ENCODE data around the gene GDI2.

GDI2 gene

DNA sequence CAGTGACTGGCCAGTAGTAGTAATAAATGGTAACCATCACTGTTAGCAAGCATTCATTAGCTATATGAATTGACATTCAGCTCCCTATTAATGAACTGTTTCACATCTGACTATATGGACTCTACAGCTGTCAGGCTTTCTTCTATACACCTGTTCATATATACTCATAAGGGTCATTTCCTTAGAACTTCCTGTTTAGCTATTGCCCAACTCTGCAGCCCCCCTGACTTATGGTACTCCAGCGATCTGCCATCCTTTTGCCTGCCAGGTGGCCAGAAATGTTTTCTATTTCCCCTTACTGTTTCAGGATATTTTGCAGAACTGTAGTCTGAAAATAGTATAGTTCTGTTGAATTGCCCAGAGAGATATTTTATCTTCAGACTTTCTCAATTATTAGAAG lies 72.0 kb downstream of the GDI2 start:
- no peak for DNase-seq (ENCODE audit: low spot score)

DNA sequence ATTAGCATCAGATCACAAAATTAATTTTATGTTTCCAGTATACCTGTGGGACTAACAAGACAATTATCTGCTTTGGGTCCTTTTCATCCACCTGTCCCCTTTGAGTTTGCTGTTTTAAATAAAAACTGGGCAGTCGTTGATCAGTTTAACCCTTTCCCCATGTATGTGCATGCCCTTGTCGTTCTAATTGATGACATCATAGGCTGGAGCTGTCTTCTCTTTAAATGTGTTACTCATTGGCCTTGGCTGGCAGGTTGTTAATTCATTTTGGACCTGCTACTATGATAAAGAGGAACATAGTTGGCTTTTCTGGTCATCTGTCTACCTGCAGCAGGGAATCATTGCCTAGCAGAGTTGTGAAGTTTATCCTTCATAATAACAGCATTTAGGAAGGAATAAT lies 74.8 kb downstream of the GDI2 start:
- no peak for DNase-seq (ENCODE audit: low spot score)

DNA sequence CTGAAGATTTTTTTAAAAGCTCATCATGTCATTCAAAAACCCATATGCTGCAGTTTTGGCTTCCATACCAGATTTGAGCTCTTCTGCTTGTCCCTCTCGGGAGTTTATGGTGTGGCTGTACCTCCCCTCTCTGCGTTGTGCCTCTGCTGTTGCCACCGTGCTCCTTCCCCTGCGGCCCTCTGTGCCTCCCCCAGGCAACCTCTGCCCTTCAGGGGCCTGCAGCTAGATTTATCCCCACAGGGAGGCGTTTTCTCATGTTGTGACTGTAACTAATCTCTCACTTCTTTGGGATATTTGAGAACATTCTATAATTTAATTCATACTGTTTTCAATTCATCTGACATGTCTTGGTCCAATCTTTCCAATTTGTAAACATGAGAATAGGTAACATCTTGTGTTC lies 75.9 kb downstream of the GDI2 start:
- DNase-seq (ENCODE audit: low spot score) = no peak

DNA sequence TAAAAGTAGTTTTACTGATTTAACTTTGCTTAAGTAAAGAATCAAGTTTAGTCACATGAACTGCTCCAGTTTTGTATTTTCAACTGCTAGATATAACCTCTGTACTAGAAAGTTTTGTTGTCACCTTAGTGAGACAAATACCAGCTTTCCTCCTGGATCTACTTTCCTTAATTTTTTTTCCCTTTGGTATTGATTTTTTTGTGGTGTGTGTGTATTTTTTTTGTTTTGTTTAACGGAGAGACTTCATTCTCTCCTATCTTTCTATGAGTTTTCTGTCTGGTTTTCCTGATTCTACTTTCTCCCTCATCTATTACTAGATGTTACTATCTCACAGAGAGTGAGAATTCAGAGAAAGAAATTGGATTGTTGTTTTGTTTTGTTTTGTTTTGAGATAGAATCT lies 76.6 kb downstream of the GDI2 start:
- no peak for DNase-seq (ENCODE audit: low spot score)

DNA sequence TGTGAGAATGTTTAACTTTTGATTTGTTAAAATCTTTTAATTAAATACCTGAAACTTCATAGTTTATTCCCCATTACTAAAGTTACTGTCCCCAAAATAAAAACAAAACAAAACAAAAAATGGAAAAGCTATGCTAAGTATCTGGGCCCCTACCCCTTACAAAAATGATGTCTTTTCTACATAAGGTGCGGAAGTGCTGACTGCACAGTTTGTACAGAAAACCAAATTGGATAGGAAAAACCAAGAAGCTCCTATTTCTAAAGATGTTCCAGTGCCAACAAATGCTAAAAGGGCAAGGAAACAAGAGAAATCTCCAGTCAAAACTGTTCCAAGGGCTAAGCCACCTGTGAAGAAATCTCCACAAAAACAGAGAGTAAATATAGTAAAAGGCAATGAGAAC lies 78.1 kb downstream of the GDI2 start:
- DNase-seq (ENCODE audit: low spot score) = no peak

DNA sequence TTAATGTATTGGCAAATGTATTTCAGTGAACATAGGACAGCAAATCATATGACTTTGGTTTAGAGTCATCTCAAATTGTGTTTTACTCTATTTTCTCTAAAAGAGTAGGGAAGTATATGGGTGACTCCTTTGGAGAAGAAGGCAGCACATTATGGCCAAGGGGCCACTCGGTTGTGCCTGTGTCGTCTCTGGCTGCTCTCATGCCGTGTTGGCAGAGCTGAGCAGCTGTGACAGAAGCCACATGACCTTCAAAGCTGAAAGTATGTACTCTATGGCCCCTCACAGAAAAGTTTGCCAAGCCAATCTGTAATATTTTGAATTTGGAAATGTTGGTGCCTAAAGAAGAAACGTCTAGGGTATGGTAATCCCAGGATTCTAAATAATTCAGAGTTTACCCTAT lies 81.1 kb downstream of the GDI2 start:
- no peak for DNase-seq (ENCODE audit: low spot score)

DNA sequence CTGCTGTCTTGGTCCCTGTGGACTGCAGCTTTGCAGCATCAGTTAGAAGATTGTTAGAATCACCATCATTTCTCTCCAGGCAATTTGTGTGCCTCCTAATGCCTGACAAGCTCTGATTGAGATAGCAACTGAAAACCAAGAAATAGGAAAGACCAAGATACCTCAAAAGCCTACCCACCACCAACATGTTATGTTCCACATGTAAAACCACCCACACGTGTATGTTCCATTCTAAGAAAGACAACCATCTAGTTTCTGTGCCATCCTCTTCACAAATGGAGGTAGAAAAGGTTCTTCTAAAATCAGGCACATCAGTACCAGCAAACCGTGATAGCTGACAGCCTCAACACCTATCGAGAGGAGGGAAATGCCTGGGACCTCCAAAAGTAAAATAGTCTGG lies 81.7 kb downstream of the GDI2 start:
- DNase-seq (ENCODE audit: low spot score) = no peak

DNA sequence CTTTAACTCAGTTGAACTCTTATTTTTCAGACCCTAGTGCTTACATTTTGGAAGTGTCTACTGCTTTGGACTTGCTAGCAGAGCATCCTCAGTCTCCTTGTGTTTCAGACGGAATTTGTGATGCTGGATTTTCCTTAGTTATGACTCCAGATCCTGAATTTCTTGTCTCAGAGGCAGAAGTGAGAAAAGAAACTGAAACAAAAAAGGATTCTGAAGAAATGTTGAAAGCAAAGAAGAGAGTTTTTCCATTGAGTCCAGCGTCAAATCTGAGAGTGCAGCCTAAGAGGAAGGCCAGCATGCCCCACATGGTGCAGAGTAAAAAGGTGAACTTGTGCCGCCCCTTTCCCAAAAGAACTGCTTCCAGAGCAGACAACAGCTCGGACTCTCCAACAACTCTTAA lies 82.5 kb downstream of the GDI2 start:
- DNase-seq (ENCODE audit: low spot score) = no peak

DNA sequence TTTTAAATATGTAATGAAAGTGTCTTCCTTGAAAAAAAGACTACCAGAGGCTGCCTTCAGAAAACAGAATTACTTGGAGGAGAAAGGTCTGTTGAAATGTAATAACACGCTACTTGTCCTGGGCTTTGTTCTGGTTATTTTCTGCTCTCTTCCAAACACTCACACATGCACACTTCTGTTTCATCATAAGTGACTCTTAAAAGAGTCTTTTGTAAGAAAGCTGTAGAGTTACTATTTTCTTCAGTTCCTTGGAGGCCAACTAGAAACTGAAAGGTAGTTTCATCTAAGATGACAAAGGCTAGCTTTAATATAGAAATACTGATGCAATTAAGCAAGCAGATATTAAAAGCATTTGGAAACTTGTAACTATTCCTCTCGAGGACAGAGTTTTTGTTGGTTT lies 89.5 kb downstream of the GDI2 start:
- DNase-seq (ENCODE audit: low spot score) = no peak

DNA sequence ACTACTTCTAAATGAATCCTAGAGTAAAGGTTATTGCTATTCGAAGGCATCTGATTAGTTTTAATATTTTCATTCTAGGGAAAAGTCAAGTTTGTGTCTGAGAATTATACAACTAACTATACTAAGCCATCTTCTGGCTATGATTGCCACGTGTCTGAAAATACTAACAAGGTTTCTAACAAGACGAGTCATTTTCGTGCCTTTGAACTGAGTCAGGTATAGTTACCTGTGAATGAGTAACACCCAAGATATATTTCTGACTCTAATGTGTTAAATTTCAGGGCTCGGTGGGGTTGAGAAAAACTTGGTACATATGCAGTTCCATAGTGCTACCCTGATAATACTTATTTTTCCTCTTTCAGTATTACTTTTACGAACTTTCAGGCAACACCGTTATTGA lies 93.1 kb downstream of the GDI2 start:
- no peak for DNase-seq (ENCODE audit: low spot score)

DNA sequence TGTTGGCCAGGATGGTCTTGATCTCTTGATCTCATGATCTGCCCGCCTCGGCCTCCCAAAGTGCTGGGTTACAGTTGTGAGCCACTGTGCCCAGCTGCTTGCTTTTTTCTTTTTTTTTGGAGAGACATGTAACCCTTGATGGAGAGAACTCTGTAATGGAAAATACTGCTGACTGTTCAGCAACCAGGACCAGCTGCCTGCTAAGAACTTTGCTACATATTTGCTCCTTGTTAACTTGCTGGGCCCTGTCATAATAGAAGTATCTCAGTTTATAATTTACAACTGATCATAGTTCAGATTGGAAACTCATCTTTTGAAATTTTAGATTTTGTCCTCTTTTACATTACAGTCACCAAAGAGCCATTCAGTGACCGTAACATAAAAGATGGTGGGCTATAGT lies 93.7 kb downstream of the GDI2 start:
- no peak for DNase-seq (ENCODE audit: low spot score)

Data from AG20443 (cell line).